ENCODE data around the gene ATP5PO. TPM values are rescaled to one million over a fixed set of nuclear protein-coding genes. Genes with fewer than 3 reads are reported as not detected.
"Not testable (repeated sequence)": the region's sequence is repeated elsewhere in the genome, so short reads cannot be mapped to it uniquely, and the experiment has no call there.

The ATP5PO gene
- total RNA-seq, 2 experiments from 2014 or later: 193 to 196 TPM

GRCh38 chr21:33937931-33938339 is 22.3 kb upstream of the ATP5PO start:
- Mint-ChIP-seq H3K27ac (peak overlapping the region; percentile 83), H3K4me1 (peaks cover 72% of the 10 kb centered on the region), H3K27me3 (no peaks in the 10 kb centered on the region), H3K4me3 (no peak overlapping the region), H3K9me3 (peaks cover 7% of the 10 kb centered on the region), H3K36me3 (ENCODE audit: low read depth) (peaks cover 73% of the 10 kb centered on the region)
- DNase-seq: peak; percentile 51
- CTCF ChIA-PET: interaction anchor here (0.6 to 5.4 kb wide), 4 partner anchors 8 to 136 kb away, joined by 3 to 41 read pairs (median 4); no protein-coding TSS in a partner anchor
- POLR2A ChIA-PET: interaction anchor here (1.1 to 11.7 kb wide), 6 partner anchors 12 to 149 kb away, joined by 3 to 405 read pairs (median 9); partner anchors contain the start of genes MRPS6 and SLC5A3

GRCh38 chr21:33937146-33937545 is 21.5 kb upstream of the ATP5PO start:
- Mint-ChIP-seq H3K27me3 (no peaks in the 10 kb centered on the region), H3K4me1 (peaks cover 76% of the 10 kb centered on the region), H3K9me3 (peaks cover 7% of the 10 kb centered on the region), H3K36me3 (ENCODE audit: low read depth) (peaks cover 74% of the 10 kb centered on the region), H3K27ac (peak overlapping the region; percentile 83), H3K4me3 (peak overlapping the region; percentile 21)
- no peak for DNase-seq
- ChIA-PET CTCF (interaction anchor here (0.6 to 5.4 kb wide), 6 partner anchors 9 to 137 kb away, joined by 3 to 41 read pairs (median 5); no protein-coding TSS in a partner anchor), POLR2A (interaction anchor here (1.0 to 11.7 kb wide), 6 partner anchors 13 to 137 kb away, joined by 3 to 405 read pairs (median 12); partner anchors contain the start of genes MRPS6 and SLC5A3)

- Mint-ChIP-seq H3K27ac (peak overlapping the region; percentile 83), H3K27me3 (no peaks in the 10 kb centered on the region), H3K9me3 (peaks cover 7% of the 10 kb centered on the region), H3K36me3 (ENCODE audit: low read depth) (peaks cover 79% of the 10 kb centered on the region), H3K4me3 (peak overlapping the region; percentile 21), H3K4me1 (peaks cover 80% of the 10 kb centered on the region)
- ChIA-PET POLR2A (interaction anchor here (1.0 to 11.7 kb wide), 4 partner anchors 14 to 138 kb away, joined by 3 to 405 read pairs (median 42); partner anchors contain the start of genes MRPS6 and SLC5A3), CTCF (interaction anchor here (0.6 to 5.4 kb wide), 7 partner anchors 9 to 138 kb away, joined by 3 to 41 read pairs (median 4); no protein-coding TSS in a partner anchor)
- no peak for DNase-seq
Observed at GRCh38 chr21:33936301-33937038, 20.9 kb upstream of the ATP5PO start.

GRCh38 chr21:33932731-33933130 is 17.1 kb upstream of the ATP5PO start:
- peaks cover 57% of the 10 kb centered on the region for H3K4me1 Mint-ChIP-seq
- no peaks in the 10 kb centered on the region for H3K9me3 Mint-ChIP-seq

GRCh38 chr21:33931799-33932390 is 16.3 kb upstream of the ATP5PO start:
- Mint-ChIP-seq H3K27me3 (no peaks in the 10 kb centered on the region), H3K9me3 (no peaks in the 10 kb centered on the region), H3K36me3 (ENCODE audit: low read depth) (peaks cover 42% of the 10 kb centered on the region), H3K27ac (peak overlapping the region; percentile 97), H3K4me1 (peaks cover 48% of the 10 kb centered on the region), H3K4me3 (peak overlapping the region; percentile 94)
- DNase-seq: no peak
- ChIA-PET POLR2A (interaction anchor here (0.7 to 11.7 kb wide), 11 partner anchors 8 to 160 kb away, joined by 3 to 405 read pairs (median 5); partner anchors contain the start of genes ATP5PO, MRPS6 and SLC5A3), CTCF (interaction anchor here (0.6 to 4.5 kb wide), 6 partner anchors 9 to 416 kb away, joined by 3 to 26 read pairs (median 4); no protein-coding TSS in a partner anchor)

More at GRCh38 chr21:33932731-33933130, 17.1 kb upstream of the ATP5PO start:
- Mint-ChIP-seq H3K27ac (peak overlapping the region; percentile 97), H3K36me3 (ENCODE audit: low read depth) (peaks cover 46% of the 10 kb centered on the region), H3K4me3 (peak overlapping the region; percentile 94), H3K27me3 (no peaks in the 10 kb centered on the region)
- ChIA-PET POLR2A (interaction anchor here (0.9 to 11.7 kb wide), 11 partner anchors 8 to 344 kb away, joined by 3 to 405 read pairs (median 4); partner anchors contain the start of genes ATP5PO and DONSON), CTCF (interaction anchor here (1.6 to 4.5 kb wide), 3 partner anchors 9 to 415 kb away, joined by 6 to 26 read pairs (median 13); no protein-coding TSS in a partner anchor)
- no peak for DNase-seq

GRCh38 chr21:33931052-33931798 is 15.6 kb upstream of the ATP5PO start:
- ChIA-PET CTCF (interaction anchor here (0.6 to 4.5 kb wide), 6 partner anchors 8 to 417 kb away, joined by 3 to 26 read pairs (median 4); no protein-coding TSS in a partner anchor), POLR2A (interaction anchor here (0.7 to 11.7 kb wide), 9 partner anchors 11 to 161 kb away, joined by 3 to 405 read pairs (median 12); partner anchors contain the start of genes ATP5PO, MRPS6 and SLC5A3)
- Mint-ChIP-seq H3K27ac (peak overlapping the region; percentile 97), H3K4me3 (peak overlapping the region; percentile 94), H3K36me3 (ENCODE audit: low read depth) (peaks cover 37% of the 10 kb centered on the region), H3K4me1 (peaks cover 42% of the 10 kb centered on the region)
- H3K27me3 Mint-ChIP-seq, H3K9me3 Mint-ChIP-seq: not testable (repeated sequence)
- peak; percentile 67 for DNase-seq

- H3K9me3 Mint-ChIP-seq; H3K27me3 Mint-ChIP-seq; H3K27ac Mint-ChIP-seq; H3K4me3 Mint-ChIP-seq; H3K36me3 Mint-ChIP-seq (ENCODE audit: low read depth); CTCF ChIA-PET; DNase-seq; POLR2A ChIA-PET: not testable (repeated sequence)
- peaks cover 16% of the 10 kb centered on the region for H3K4me1 Mint-ChIP-seq
Observed at GRCh38 chr21:33926248-33926647, 10.6 kb upstream of the ATP5PO start.

- no peaks in the 10 kb centered on the region for H3K9me3 Mint-ChIP-seq
- peaks cover 4% of the 10 kb centered on the region for H3K36me3 Mint-ChIP-seq (ENCODE audit: low read depth)
- ChIA-PET CTCF (interaction anchor here (0.7 to 9.0 kb wide), 45 partner anchors 8 to 692 kb away, joined by 3 to 253 read pairs (median 5); partner anchors contain the start of genes ATP5PO, MRPS6 and SLC5A3), POLR2A (interaction anchor here (0.8 to 3.0 kb wide), 12 partner anchors 8 to 424 kb away, joined by 3 to 30 read pairs (median 5); partner anchors contain the start of genes MRPS6 and SLC5A3)
- H3K27me3 Mint-ChIP-seq: no peaks in the 10 kb centered on the region
- no peak overlapping the region for H3K27ac Mint-ChIP-seq
- no peak overlapping the region for H3K4me3 Mint-ChIP-seq
- H3K4me1 Mint-ChIP-seq: peaks cover 18% of the 10 kb centered on the region
- DNase-seq: no peak
Observed at GRCh38 chr21:33924766-33925100, 9.1 kb upstream of the ATP5PO start.

GRCh38 chr21:33924079-33924765 is 8.6 kb upstream of the ATP5PO start:
- Mint-ChIP-seq H3K4me1 (peaks cover 18% of the 10 kb centered on the region), H3K27me3 (no peaks in the 10 kb centered on the region), H3K36me3 (ENCODE audit: low read depth) (peaks cover 4% of the 10 kb centered on the region), H3K9me3 (no peaks in the 10 kb centered on the region), H3K4me3 (no peak overlapping the region), H3K27ac (no peak overlapping the region)
- ChIA-PET POLR2A (interaction anchor here (0.6 to 3.0 kb wide), 18 partner anchors 9 to 424 kb away, joined by 3 to 30 read pairs (median 4); partner anchors contain the start of genes MRPS6 and SLC5A3), CTCF (interaction anchor here (0.7 to 9.0 kb wide), 59 partner anchors 8 to 692 kb away, joined by 3 to 253 read pairs (median 5); partner anchors contain the start of genes ATP5PO, MRPS6 and SLC5A3)
- DNase-seq: peak; percentile 90

- no peaks in the 10 kb centered on the region for H3K27me3 Mint-ChIP-seq
- CTCF ChIA-PET: interaction anchor here (9.0 kb wide), 1 partner anchor 432 kb away, joined by 253 read pairs; no protein-coding TSS in a partner anchor
- POLR2A ChIA-PET: no interaction called here
- peaks cover 23% of the 10 kb centered on the region for H3K36me3 Mint-ChIP-seq (ENCODE audit: low read depth)
- no peak for DNase-seq
- H3K4me3 Mint-ChIP-seq: no peak overlapping the region
- H3K27ac Mint-ChIP-seq: no peak overlapping the region
- peaks cover 37% of the 10 kb centered on the region for H3K4me1 Mint-ChIP-seq
- H3K9me3 Mint-ChIP-seq: no peaks in the 10 kb centered on the region
Observed at GRCh38 chr21:33917421-33917820, 1.8 kb upstream of the ATP5PO start.

- peaks cover 25% of the 10 kb centered on the region for H3K36me3 Mint-ChIP-seq (ENCODE audit: low read depth)
- peak overlapping the region; percentile 87 for H3K27ac Mint-ChIP-seq
- ChIA-PET CTCF (no interaction called here), POLR2A (interaction anchor here (1.1 to 2.7 kb wide), 3 partner anchors 16 to 431 kb away, joined by 3 to 17 read pairs (median 12); no protein-coding TSS in a partner anchor)
- H3K4me3 Mint-ChIP-seq: peak overlapping the region; percentile 94
- DNase-seq: no peak
- no peaks in the 10 kb centered on the region for H3K27me3 Mint-ChIP-seq
- H3K9me3 Mint-ChIP-seq: no peaks in the 10 kb centered on the region
- peaks cover 37% of the 10 kb centered on the region for H3K4me1 Mint-ChIP-seq
Observed at GRCh38 chr21:33916200-33916567, 580 bp upstream of the ATP5PO start.

Measured in activated CD4-positive, alpha-beta memory T cell treated with anti-CD3 and anti-CD28 coated beads, Interleukin-2, amount 10 ng/mL, durations not matched to agents 7 days and 5 days (primary cell).